ENCODE results near the gene ZNF516. TPM values are rescaled to one million over a fixed set of nuclear protein-coding genes. Genes with fewer than 3 reads are reported as not detected.

ZNF516 gene
- total and polyA plus RNA-seq, 10 of the 15 experiments (the other 5 are each of a cell fraction or from before 2014, with no cell fraction given) = 2.0 to 32.0 (median 8.3) TPM

GRCh38 chr18:76401498-76401897 lies 93.5 kb downstream of the ZNF516 start:
- DNase-seq (ENCODE audit: low read depth, low spot score) (no peak), ATAC-seq (no peak), FAIRE-seq (no peak)
- TF ChIP-seq IRF5 (IDR thresholded peaks at IDR 0.05; ENCODE audit: borderline replicate concordance) (no peak), MAX (IDR thresholded peaks at IDR 0.05; ENCODE audit: low read depth, low read length) (no peak), MTA3 (IDR thresholded peaks at IDR 0.05; ENCODE audit: borderline replicate concordance, low read length) (no peak), SMARCA5 (IDR thresholded peaks at IDR 0.05) (no peak)
- H4K20me1 ChIP-seq (ENCODE audit: control insufficient read depth, insufficient read depth) = 0 out of 2 replicates have a peak, but pooled peaks cover 2% of the 10 kb centered on the region
- no peak overlapping the region for H3K27ac ChIP-seq (ENCODE audit: control insufficient read depth, insufficient read depth)
- no peak overlapping the region for H3K9ac ChIP-seq (ENCODE audit: control insufficient read depth, insufficient read depth, low read length)
- SMC1A ChIA-PET (ENCODE audit: uncharacterized antibody, unreplicated experiment) = interaction anchor here (0.6 to 4.0 kb wide), 6 partner anchors 9 to 308 kb away, joined by 3 to 24 read pairs (median 4); no protein-coding TSS in a partner anchor
- no peak overlapping the region for H2AFZ ChIP-seq (ENCODE audit: control insufficient read depth, low read depth, low read length)
- no peak overlapping the region for H3K4me3 ChIP-seq
- no peaks in the 10 kb centered on the region for H3K27me3 ChIP-seq (replicated peaks in 1 of 2; ENCODE audit: control insufficient read depth in 2 of 2, insufficient read depth in 2 of 2, low read length in 1 of 2)
- WGBS (ENCODE audit: insufficient coverage, insufficient replicate concordance, low lambda C conversion rate, missing lambda C conversion rate) = 86% methylated on average over 24 of the region's 25 CpGs
- in situ Hi-C loops (cut with MboI) = no loop called here
- RAD21 ChIA-PET (ENCODE audit: unreplicated experiment) = interaction anchor here (0.7 to 1.8 kb wide), 2 partner anchors 308 to 1977 kb away, joined by 3 to 8 read pairs; no protein-coding TSS in a partner anchor
- peaks cover 3 to 6% of the 10 kb centered on the region in 2 experiments; a peak in 3 of 4 replicates for H3K36me3 ChIP-seq (ENCODE audit: control insufficient read depth in 2 of 2, insufficient read depth in 2 of 2, low read length in 1 of 2)
- peaks cover 5% of the 10 kb centered on the region for H3K79me2 ChIP-seq (ENCODE audit: control insufficient read depth, insufficient read depth, low read length)
- BruUV-seq (replicated peaks) = no TSS peak
- H3K4me2 ChIP-seq (ENCODE audit: control insufficient read depth, insufficient read depth) = no peak overlapping the region
- H3K9me3 ChIP-seq (replicated peaks; ENCODE audit: control insufficient read depth, insufficient read depth, low read length) = no peaks in the 10 kb centered on the region
- H3K4me1 ChIP-seq (ENCODE audit: control insufficient read depth, insufficient read depth, low read length) = no peaks in the 10 kb centered on the region
- CTCF ChIA-PET = interaction anchor here (1.0 to 6.3 kb wide), 7 partner anchors 24 to 309 kb away, joined by 3 to 72 read pairs (median 7); no protein-coding TSS in a partner anchor
- intact Hi-C loops (cut with micrococcal nuclease; ENCODE audit: unreplicated experiment) = no loop called here
- POLR2A ChIA-PET = no interaction called here

Data from GM12878 (cell line).